GM10847 (cell line): ENCODE results near the gene RPTOR.

Experiments
- POLR2A ChIP-seq: IDR thresholded peaks from 2 replicates; pipeline ENCODE4 v1.6.1; 2011; ENCODE audit not compliant: insufficient read length; ENCODE audit errors: extremely low read depth

Gene RPTOR

GRCh38 chr17:80787881-80788280 lies 243.2 kb downstream of the RPTOR start:
- TF ChIP-seq POLR2A, result no peak

- TF ChIP-seq POLR2A, result no peak
Measured at GRCh38 chr17:80789356-80789902, 244.8 kb downstream of the RPTOR start.

- no peak for TF ChIP-seq POLR2A
Measured at GRCh38 chr17:80790021-80790765, 245.6 kb downstream of the RPTOR start.

GRCh38 chr17:80790981-80791742 lies 246.5 kb downstream of the RPTOR start:
- no peak for TF ChIP-seq POLR2A

GRCh38 chr17:80791758-80792284 lies 247.2 kb downstream of the RPTOR start:
- TF ChIP-seq POLR2A, result no peak

- TF ChIP-seq POLR2A, result no peak
Measured at GRCh38 chr17:80792373-80792781, 247.7 kb downstream of the RPTOR start.

GRCh38 chr17:80793421-80793820 lies 248.8 kb downstream of the RPTOR start:
- TF ChIP-seq POLR2A, result no peak

- no peak for TF ChIP-seq POLR2A
Measured at GRCh38 chr17:80793851-80794267, 249.2 kb downstream of the RPTOR start.

- no peak for TF ChIP-seq POLR2A
Measured at GRCh38 chr17:80794281-80795089, 249.8 kb downstream of the RPTOR start.

GRCh38 chr17:80795090-80795580 lies 250.5 kb downstream of the RPTOR start:
- TF ChIP-seq POLR2A, result no peak

GRCh38 chr17:80795754-80796153 lies 251.1 kb downstream of the RPTOR start:
- no peak for TF ChIP-seq POLR2A

GRCh38 chr17:80796430-80796861 lies 251.8 kb downstream of the RPTOR start:
- TF ChIP-seq POLR2A, result no peak

- no peak for TF ChIP-seq POLR2A
Measured at GRCh38 chr17:80797741-80798594, 253.3 kb downstream of the RPTOR start.

- TF ChIP-seq POLR2A, result no peak
Measured at GRCh38 chr17:80798595-80799537, 254.2 kb downstream of the RPTOR start.
